ENCODE measurements around the gene C5orf47. TPM values are rescaled to one million over a fixed set of nuclear protein-coding genes. Genes with fewer than 3 reads are reported as not detected.

The C5orf47 gene
- total RNA-seq, 1 experiment from 2014 or later, result not detected

- Histone ChIP-seq H3K9me3 (ENCODE audit: control insufficient read depth in 1 of 2, insufficient read depth in 1 of 2, low read depth in 1 of 2, low read length in 2 of 2) (no peaks in the 10 kb centered on the region), H3K27ac (ENCODE audit: low read depth, low read length) (no peak overlapping the region), H3K4me2 (ENCODE audit: low read length) (no peak overlapping the region), H3K4me1 (ENCODE audit: control insufficient read depth in 1 of 2, insufficient read depth in 2 of 2, low read length in 2 of 2) (peaks cover 0 to 9% of the 10 kb centered on the region in 2 experiments; a peak in 2 of 4 replicates), H4K20me1 (ENCODE audit: insufficient read depth) (no peaks in the 10 kb centered on the region), H3K79me2 (ENCODE audit: insufficient read depth, low read length) (no peaks in the 10 kb centered on the region), H3K4me3 (replicated peaks in 1 of 2; ENCODE audit: low read depth in 1 of 2, low read length in 2 of 2) (no peak overlapping the region), H3K36me3 (ENCODE audit: control insufficient read depth in 1 of 2, insufficient read depth in 2 of 2, low read length in 2 of 2) (no peaks in the 10 kb centered on the region), H3K9ac (ENCODE audit: low read length) (no peak overlapping the region), H2AFZ (ENCODE audit: low read depth, low read length, poor library complexity, severe bottlenecking) (peak overlapping the region; percentile 79), H3K9me2 (ENCODE audit: insufficient read depth) (no peaks in the 10 kb centered on the region), H3K27me3 (ENCODE audit: insufficient read depth, low read length) (no peaks in the 10 kb centered on the region)
- RAD21 ChIA-PET (ENCODE audit: low non-redundant PET in 1 of 2, low total read pairs in 2 of 2, uncharacterized antibody in 2 of 2, unreplicated experiment in 2 of 2), result interaction anchor here in 1 of 2 experiments (1.1 kb wide), 1 partner anchor 208 kb away, joined by 3 read pairs; no protein-coding TSS in a partner anchor
- CTCF ChIA-PET, result interaction anchor here (1.0 to 4.8 kb wide), 7 partner anchors 10 to 354 kb away, joined by 3 to 73 read pairs (median 5); partner anchors contain the start of gene BOD1
- DNase-seq (ENCODE audit: low read depth, low spot score) (no peak), ATAC-seq (no peak)
- POLR2A ChIA-PET, result no interaction called here
- no TSS peak for BruUV-seq (replicated peaks)
- intact Hi-C loops (cut with micrococcal nuclease), result loop anchor here (2.0 to 10.0 kb wide), 3 partner anchors 208 to 680 kb away; no protein-coding TSS in a partner anchor
- TF ChIP-seq SP1 (IDR thresholded peaks at IDR 0.05; ENCODE audit: low read depth) (no peak), POLR2A (IDR thresholded peaks at IDR 0.05; ENCODE audit: borderline replicate concordance, extremely low read depth, insufficient read depth, insufficient read length) (no peak), RAD21 (IDR thresholded peaks at IDR 0.05; ENCODE audit: low read depth) (no peak), EGR1 (IDR thresholded peaks at IDR 0.05; ENCODE audit: low read depth) (no peak), ZFX (IDR thresholded peaks at IDR 0.05) (no peak), REST (IDR thresholded peaks at IDR 0.05; ENCODE audit: low read depth) (no peak), YY1 (IDR thresholded peaks at IDR 0.05; ENCODE audit: extremely low read depth, insufficient replicate concordance, low read depth, low read length) (no peak), TCF7L2 (IDR thresholded peaks at IDR 0.05; ENCODE audit: borderline replicate concordance, extremely low read depth, insufficient read depth, insufficient read length) (no peak)
Observed at GRCh38 chr5:173972607-173972924, 16.4 kb upstream of the C5orf47 start.

All from HCT116 (cell line).